ENCODE data around the gene GPR162.

The GPR162 gene

DNA sequence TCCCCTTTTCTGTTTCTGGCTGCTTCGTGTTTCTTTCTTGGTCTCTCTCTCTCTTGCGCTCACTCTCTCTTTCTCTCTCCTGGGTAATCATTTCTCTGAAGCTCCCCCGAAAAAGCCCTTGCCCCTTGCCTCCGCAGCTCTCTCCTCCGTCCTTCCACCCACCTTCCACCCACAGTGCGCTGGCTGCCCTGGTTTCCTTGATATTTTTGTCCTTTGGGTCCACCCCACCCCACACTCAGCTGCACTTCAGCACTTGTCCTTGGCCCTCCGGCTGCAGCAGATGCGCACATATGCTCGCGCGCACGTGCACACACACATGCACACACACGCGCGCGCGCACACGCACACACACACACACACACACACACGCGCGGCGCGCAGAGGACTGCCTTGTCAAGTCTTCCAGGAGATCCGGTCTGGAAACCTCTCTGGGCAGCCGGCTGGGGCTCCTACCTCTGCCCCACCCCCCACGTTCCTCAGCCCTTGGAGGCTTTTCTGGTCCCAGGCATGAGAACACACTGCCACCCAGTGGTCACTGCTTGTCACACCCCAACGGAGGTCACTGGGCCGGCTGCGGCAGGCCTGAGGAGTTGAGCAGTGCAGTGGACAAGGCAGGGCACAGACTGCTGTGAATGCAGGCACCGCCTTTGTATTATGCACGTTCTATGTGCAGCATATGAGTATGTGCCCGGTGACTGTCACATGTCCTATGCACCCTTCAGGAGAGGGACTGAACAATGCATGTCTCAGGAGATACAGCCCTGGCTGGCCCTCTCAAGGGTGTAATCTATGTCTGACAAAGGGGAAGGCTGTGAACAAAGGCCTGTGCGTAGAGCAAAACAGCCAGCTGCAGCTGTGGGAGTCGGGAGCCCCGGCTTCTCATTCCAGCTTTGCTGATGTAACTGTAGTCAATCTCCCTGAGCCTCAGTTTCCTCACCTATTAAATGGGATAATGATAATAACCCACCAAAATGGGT lies 42.8 kb upstream of the GPR162 start:
- WGBS (ENCODE audit: insufficient coverage, insufficient read length) = no CpG with 5 or more reads among the region's 35 CpGs
- no peaks in the 10 kb centered on the region for H3K9me3 ChIP-seq (ENCODE audit: control insufficient read depth, insufficient read depth, low read length)
- H3K4me1 ChIP-seq (ENCODE audit: control insufficient read depth, insufficient read depth, low read length) = peaks cover 1% of the 10 kb centered on the region; the same call in 1 of the 2 replicates
- peak; percentile 99 for DNase-seq (ENCODE audit: low read depth, low spot score)
- H3K36me3 ChIP-seq (ENCODE audit: control insufficient read depth, insufficient read depth, low read length) = no peaks in the 10 kb centered on the region
- no peak overlapping the region for H3K27ac ChIP-seq (ENCODE audit: low read length)
- peaks cover 1% of the 10 kb centered on the region; the same call in 1 of the 2 replicates for H3K27me3 ChIP-seq (ENCODE audit: control insufficient read depth, insufficient read depth, low read length)
- H3K4me3 ChIP-seq (ENCODE audit: low read length) = peak overlapping the region; percentile 41; the same call in 1 of the 2 replicates

DNA sequence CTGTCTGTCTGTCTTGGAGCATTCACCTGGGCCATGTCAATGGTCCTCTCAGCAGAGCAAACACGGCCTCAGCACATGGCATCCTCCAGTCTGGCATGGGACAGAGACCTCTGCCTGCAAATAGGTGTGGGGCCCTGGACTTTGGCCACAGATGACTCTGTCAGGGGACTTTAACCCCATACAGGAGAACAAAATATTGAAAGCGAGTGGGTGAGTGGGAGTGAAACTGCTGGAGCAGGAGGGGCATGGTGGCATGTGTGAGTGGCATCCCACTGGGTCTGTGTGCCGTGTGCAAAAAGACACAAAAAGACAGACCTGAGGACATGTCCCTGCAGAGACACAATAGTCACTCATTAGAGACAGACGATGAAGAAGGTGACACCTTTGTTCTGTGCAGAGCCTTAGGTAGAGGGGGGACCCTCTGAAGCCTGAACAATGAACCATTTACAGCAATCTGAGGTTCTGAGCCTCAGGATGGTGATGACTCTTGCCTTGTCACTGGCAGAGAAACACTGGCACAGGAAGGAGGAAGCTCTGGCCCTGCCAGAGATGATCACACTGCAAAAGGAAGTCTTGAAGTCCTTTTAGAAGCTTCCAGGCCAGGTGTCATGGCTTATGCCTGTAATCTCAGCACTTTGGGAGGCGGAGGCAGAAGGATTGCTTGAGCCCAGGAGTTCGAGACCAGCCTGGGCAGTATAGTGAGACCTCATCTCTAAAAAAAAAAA lies 41.8 kb upstream of the GPR162 start:
- no peak for DNase-seq (ENCODE audit: low read depth, low spot score)
- Histone ChIP-seq H3K27me3 (ENCODE audit: control insufficient read depth, insufficient read depth, low read length) (peaks cover 1% of the 10 kb centered on the region; the same call in 1 of the 2 replicates), H3K4me1 (ENCODE audit: control insufficient read depth, insufficient read depth, low read length) (peaks cover 1% of the 10 kb centered on the region; the same call in 1 of the 2 replicates), H3K36me3 (ENCODE audit: control insufficient read depth, insufficient read depth, low read length) (no peaks in the 10 kb centered on the region), H3K4me3 (ENCODE audit: low read length) (no peak overlapping the region), H3K9me3 (ENCODE audit: control insufficient read depth, insufficient read depth, low read length) (no peaks in the 10 kb centered on the region), H3K27ac (ENCODE audit: low read length) (no peak overlapping the region)
- no CpG with 5 or more reads among the region's 6 CpGs for WGBS (ENCODE audit: insufficient coverage, insufficient read length)

DNA sequence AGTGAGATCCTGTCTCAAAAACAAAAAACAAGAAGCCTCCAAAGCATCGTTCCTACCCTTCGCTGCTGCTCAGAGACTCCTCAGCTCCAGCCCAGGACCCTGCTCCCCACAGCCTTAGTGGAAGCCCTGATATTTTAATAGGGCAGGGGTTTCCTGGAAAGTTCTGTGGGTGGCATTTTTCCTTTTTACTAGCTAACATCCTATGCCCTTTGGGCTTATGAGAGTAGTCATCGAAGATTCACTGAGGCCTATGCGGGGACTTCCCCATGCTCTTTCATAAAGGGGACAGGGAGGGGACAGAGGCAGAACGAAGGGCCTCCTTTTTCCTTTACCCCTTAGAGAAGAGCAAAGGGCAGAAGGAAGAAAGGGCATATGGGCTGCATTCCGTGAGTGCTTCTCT lies 41.0 kb upstream of the GPR162 start:
- no peak for DNase-seq (ENCODE audit: low read depth, low spot score)
- Histone ChIP-seq H3K27ac (ENCODE audit: low read length) (no peak overlapping the region), H3K4me3 (ENCODE audit: low read length) (no peak overlapping the region), H3K36me3 (ENCODE audit: control insufficient read depth, insufficient read depth, low read length) (no peaks in the 10 kb centered on the region), H3K4me1 (ENCODE audit: control insufficient read depth, insufficient read depth, low read length) (peaks cover 1% of the 10 kb centered on the region; the same call in 1 of the 2 replicates), H3K9me3 (ENCODE audit: control insufficient read depth, insufficient read depth, low read length) (no peaks in the 10 kb centered on the region), H3K27me3 (ENCODE audit: control insufficient read depth, insufficient read depth, low read length) (0 out of 2 replicates have a peak, but pooled peaks cover 1% of the 10 kb centered on the region)
- WGBS (ENCODE audit: insufficient coverage, insufficient read length) = no CpG with 5 or more reads among the region's 6 CpGs

DNA sequence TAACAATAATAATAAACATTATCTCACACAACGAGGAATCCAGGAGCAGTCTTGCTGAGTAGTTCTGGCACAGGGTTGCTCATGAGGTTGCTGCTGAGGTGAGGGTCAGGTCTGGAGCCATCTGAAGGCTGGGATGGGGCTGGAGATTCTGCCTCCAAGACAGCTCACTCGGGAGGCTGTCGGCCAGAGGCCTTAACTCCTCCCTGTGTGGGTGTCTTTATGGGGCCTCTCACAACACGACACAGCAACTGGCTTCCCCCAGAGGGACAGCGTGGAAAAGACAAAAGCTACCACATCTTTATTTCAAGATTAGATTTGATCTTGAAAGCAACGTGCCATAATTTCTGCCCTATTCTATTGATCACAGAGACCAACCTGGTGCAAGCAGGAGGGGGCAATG lies 39.5 kb upstream of the GPR162 start:
- Histone ChIP-seq H3K27ac (ENCODE audit: low read length) (no peak overlapping the region), H3K36me3 (ENCODE audit: control insufficient read depth, insufficient read depth, low read length) (no peaks in the 10 kb centered on the region), H3K4me1 (ENCODE audit: control insufficient read depth, insufficient read depth, low read length) (peaks cover 1% of the 10 kb centered on the region; the same call in 1 of the 2 replicates), H3K27me3 (ENCODE audit: control insufficient read depth, insufficient read depth, low read length) (0 out of 2 replicates have a peak, but pooled peaks cover 1% of the 10 kb centered on the region), H3K4me3 (ENCODE audit: low read length) (no peak overlapping the region), H3K9me3 (ENCODE audit: control insufficient read depth, insufficient read depth, low read length) (no peaks in the 10 kb centered on the region)
- WGBS (ENCODE audit: insufficient coverage, insufficient read length) = no CpG with 5 or more reads among the region's 6 CpGs
- no peak for DNase-seq (ENCODE audit: low read depth, low spot score)

DNA sequence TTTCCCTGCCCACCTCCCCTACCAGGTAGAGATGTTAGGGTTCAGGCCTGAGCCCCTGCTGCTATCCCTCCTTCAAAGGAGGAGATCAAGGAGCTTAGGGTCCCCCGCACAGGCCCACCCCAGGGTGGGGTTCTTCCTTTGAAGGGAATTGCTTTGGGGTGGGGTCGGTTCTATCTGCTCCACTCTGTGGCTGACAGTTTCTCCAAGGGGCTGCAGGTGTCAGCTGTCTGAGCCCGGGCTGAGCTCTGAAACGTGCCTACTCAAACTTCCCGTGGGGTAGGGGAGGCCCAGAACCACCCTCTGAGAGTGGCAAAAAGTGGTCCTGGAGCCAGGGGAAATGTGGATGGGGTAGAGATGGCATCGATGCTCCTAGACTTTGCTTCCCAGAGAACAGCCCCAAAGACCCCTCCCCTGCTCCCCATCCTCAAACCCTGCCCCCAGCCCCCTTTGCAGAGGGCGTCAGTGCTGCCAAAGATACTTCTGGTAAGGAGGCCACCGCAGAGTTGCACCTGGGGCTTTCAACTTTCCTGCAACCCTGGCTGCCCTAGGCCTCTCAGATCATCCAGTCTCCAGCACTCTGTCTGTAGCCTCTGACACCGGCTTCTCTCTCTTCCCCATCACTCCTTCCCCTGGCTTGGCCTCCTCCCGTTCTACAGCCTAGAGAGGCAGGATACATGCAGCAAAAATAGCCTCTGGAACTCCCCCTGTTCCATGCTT lies 38.6 kb upstream of the GPR162 start:
- Histone ChIP-seq H3K4me3 (ENCODE audit: low read length) (no peak overlapping the region), H3K36me3 (ENCODE audit: control insufficient read depth, insufficient read depth, low read length) (no peaks in the 10 kb centered on the region), H3K27ac (ENCODE audit: low read length) (no peak overlapping the region), H3K9me3 (ENCODE audit: control insufficient read depth, insufficient read depth, low read length) (no peaks in the 10 kb centered on the region), H3K4me1 (ENCODE audit: control insufficient read depth, insufficient read depth, low read length) (peaks cover 1% of the 10 kb centered on the region; the same call in 1 of the 2 replicates), H3K27me3 (ENCODE audit: control insufficient read depth, insufficient read depth, low read length) (no peaks in the 10 kb centered on the region)
- no CpG with 5 or more reads among the region's 10 CpGs for WGBS (ENCODE audit: insufficient coverage, insufficient read length)
- no peak for DNase-seq (ENCODE audit: low read depth, low spot score)

DNA sequence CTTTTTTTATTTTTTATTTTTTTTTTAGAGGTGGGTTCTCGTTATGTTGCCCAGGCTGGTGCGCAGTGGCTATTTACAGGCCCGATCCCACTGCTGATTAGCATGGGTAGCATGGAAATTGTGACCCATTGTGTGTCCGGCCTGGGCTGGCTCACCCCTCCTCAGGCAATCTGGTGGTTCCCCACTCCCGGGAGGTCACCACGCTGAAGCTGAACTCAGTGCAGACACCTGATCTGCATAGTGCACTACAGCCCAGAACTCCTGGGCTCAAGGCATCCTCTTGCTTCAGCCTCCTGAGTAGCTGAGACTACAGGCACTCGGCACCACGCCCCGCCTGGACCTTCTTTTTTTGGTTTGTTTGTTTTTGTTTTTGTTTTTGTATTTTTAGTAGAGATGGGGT lies 37.8 kb upstream of the GPR162 start:
- no peak for DNase-seq (ENCODE audit: low read depth, low spot score)
- Histone ChIP-seq H3K9me3 (ENCODE audit: control insufficient read depth, insufficient read depth, low read length) (no peaks in the 10 kb centered on the region), H3K27me3 (ENCODE audit: control insufficient read depth, insufficient read depth, low read length) (no peaks in the 10 kb centered on the region), H3K27ac (ENCODE audit: low read length) (no peak overlapping the region), H3K36me3 (ENCODE audit: control insufficient read depth, insufficient read depth, low read length) (no peaks in the 10 kb centered on the region), H3K4me3 (ENCODE audit: low read length) (no peak overlapping the region), H3K4me1 (ENCODE audit: control insufficient read depth, insufficient read depth, low read length) (peaks cover 1% of the 10 kb centered on the region; the same call in 1 of the 2 replicates)
- WGBS (ENCODE audit: insufficient coverage, insufficient read length) = no CpG with 5 or more reads among the region's 9 CpGs

DNA sequence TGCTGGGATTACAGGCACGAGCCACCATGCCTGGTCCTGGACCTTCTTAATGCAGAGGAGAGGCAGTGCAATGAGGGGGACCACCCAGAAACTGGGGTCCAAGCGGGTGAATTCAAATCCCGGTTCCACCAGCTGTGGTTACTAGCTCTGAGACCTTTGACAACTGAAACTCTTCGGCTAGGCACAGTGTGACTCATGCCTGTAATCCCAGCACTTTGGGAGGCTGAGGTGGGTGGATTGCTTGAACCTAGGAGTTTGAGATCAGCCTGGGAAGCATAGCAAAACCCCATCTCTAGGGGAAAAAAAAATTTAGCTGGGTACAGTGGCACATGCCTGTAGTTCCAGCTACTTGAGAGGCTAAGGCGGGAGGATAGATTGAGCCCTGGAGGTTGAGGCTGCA lies 37.3 kb upstream of the GPR162 start:
- DNase-seq (ENCODE audit: low read depth, low spot score) = no peak
- Histone ChIP-seq H3K4me1 (ENCODE audit: control insufficient read depth, insufficient read depth, low read length) (no peaks in the 10 kb centered on the region), H3K27ac (ENCODE audit: low read length) (no peak overlapping the region), H3K27me3 (ENCODE audit: control insufficient read depth, insufficient read depth, low read length) (no peaks in the 10 kb centered on the region), H3K9me3 (ENCODE audit: control insufficient read depth, insufficient read depth, low read length) (no peaks in the 10 kb centered on the region), H3K36me3 (ENCODE audit: control insufficient read depth, insufficient read depth, low read length) (no peaks in the 10 kb centered on the region), H3K4me3 (ENCODE audit: low read length) (no peak overlapping the region)
- no CpG with 5 or more reads among the region's 5 CpGs for WGBS (ENCODE audit: insufficient coverage, insufficient read length)

DNA sequence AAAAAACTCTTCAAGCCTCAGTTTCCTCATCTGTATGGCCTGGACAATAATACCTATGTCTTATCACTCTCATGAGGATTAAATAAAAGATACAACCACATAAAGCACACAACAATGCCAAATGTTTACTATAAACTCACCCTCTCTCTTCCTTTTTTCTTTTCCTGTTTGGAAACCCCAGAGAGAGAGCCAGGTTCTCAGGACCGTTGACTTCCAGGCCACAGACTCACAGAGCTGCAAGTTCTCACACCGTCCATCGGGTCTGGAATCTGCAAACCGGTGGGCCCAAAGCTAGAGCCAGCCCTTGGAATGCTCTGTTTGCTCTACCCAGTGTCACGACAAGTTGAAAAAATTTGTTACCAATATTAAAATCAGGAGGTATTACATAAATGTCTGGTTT lies 36.9 kb upstream of the GPR162 start:
- Histone ChIP-seq H3K27me3 (ENCODE audit: control insufficient read depth, insufficient read depth, low read length) (no peaks in the 10 kb centered on the region), H3K27ac (ENCODE audit: low read length) (no peak overlapping the region), H3K4me1 (ENCODE audit: control insufficient read depth, insufficient read depth, low read length) (no peaks in the 10 kb centered on the region), H3K36me3 (ENCODE audit: control insufficient read depth, insufficient read depth, low read length) (no peaks in the 10 kb centered on the region), H3K4me3 (ENCODE audit: low read length) (no peak overlapping the region), H3K9me3 (ENCODE audit: control insufficient read depth, insufficient read depth, low read length) (no peaks in the 10 kb centered on the region)
- WGBS (ENCODE audit: insufficient coverage, insufficient read length) = no CpG with 5 or more reads among the region's 5 CpGs
- no peak for DNase-seq (ENCODE audit: low read depth, low spot score)

DNA sequence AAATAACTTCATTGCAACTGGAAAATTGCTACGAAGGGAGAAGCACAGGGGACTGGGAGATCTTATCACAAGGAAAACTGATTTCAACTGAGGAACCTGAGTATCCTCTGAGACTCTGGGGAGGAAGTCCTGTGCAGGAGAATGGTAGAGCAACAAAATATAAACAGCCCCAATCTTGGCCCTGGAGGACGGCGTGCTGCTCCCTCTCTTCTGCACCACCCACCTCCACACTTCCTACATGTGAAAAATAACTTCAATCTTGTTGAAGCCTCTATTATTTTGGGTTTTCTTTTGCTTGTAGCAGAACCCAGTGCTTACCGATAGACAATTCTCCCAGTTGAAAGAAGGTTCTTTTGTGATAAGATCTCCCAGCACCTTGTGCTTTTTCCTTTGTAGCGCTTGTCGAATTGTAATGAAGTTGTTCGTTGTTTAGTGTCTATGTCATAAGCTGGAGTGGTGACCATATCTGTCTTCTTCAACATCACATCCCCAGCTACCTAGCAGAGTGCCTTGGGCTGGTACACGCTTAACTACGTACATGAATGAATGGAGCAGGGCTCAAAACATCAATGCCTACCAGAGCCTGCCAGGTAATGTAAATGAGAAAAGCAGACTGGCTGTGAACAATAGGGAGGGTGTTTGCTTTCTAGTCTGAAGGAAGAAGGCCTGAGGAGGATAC lies 35.1 kb upstream of the GPR162 start:
- Histone ChIP-seq H3K27me3 (ENCODE audit: control insufficient read depth, insufficient read depth, low read length) (no peaks in the 10 kb centered on the region), H3K9me3 (ENCODE audit: control insufficient read depth, insufficient read depth, low read length) (no peaks in the 10 kb centered on the region), H3K4me3 (ENCODE audit: low read length) (no peak overlapping the region), H3K36me3 (ENCODE audit: control insufficient read depth, insufficient read depth, low read length) (no peaks in the 10 kb centered on the region), H3K27ac (ENCODE audit: low read length) (no peak overlapping the region), H3K4me1 (ENCODE audit: control insufficient read depth, insufficient read depth, low read length) (no peaks in the 10 kb centered on the region)
- WGBS (ENCODE audit: insufficient coverage, insufficient read length) = no CpG with 5 or more reads among the region's 9 CpGs
- no peak for DNase-seq (ENCODE audit: low read depth, low spot score)

All from iPS DF 6.9 (cell line).